PC-3 (cell line): ENCODE data around the gene DENND4C. TPM values are rescaled to one million over a fixed set of nuclear protein-coding genes. Genes with fewer than 3 reads are reported as not detected.
A peak's percentile ranks its signal among the peaks of the same experiment; 100 is the strongest.

Experiments
- ATAC-seq: fragments of 200-7000 bp; cut with Tn5 transposase; 2 replicates; pipeline ENCODE4 v1.9.1; 2020; ENCODE audit warnings: mild to moderate bottlenecking, moderate library complexity
- BruUV-seq: library from RNA; stranded (reverse); fragments of 400-500 nt; replicated peaks from 2 replicates; lab custom pipeline; 2021; lab: Mats Ljungman, UMichigan
- CTCF ChIA-PET: fragments of 300-600 bp; sonication (Branson Sonifier 250); formaldehyde crosslinking; loops from one replicate; lab custom pipeline; 2022; ENCODE audit warnings: antibody characterized with exemption; lab: Charles Lee
- POLR2A ChIA-PET: fragments of 300-600 bp; sonication (Branson Sonifier 250); formaldehyde crosslinking; loops from one replicate; lab custom pipeline; 2022; ENCODE audit warnings: antibody characterized with exemption; ENCODE audit not compliant: unreplicated experiment; lab: Charles Lee
- DNase-seq: peaks from one replicate; pipeline ENCODE4 v3.0.0-alpha.2; 2015
- H2AFZ ChIP-seq: fragments of 300-600 bp; sonication (generic); 2 replicates; pipeline ENCODE4 v1.6.0; 2016; ENCODE audit warnings: antibody characterized with exemption, low read length
- H3F3A ChIP-seq: fragments of 300-600 bp; sonication (generic); one replicate; pipeline ENCODE4 v1.6.0; 2017; ENCODE audit warnings: antibody characterized with exemption, low read length, control low read depth, mild to moderate bottlenecking; ENCODE audit not compliant: unreplicated experiment
- H3K27ac ChIP-seq: fragments of 300-600 bp; sonication (generic); 2 replicates; pipeline ENCODE4 v1.5.1; 2016; ENCODE audit warnings: mild to moderate bottlenecking, low read length
- H3K27me3 ChIP-seq: fragments of 300-600 bp; sonication (generic); 2 replicates; pipeline ENCODE4 v1.6.1; 2016; ENCODE audit warnings: low read length, mixed read lengths
- H3K36me3 ChIP-seq: fragments of 300-600 bp; sonication (generic); 2 replicates; pipeline ENCODE4 v1.6.1; 2016; ENCODE audit warnings: low read depth, mixed run types, low read length, mixed read lengths
- H3K4me1 ChIP-seq: fragments of 300-600 bp; sonication (generic); 2 replicates; pipeline ENCODE4 v1.5.1; 2016; ENCODE audit warnings: low read length; ENCODE audit not compliant: insufficient read depth
- H3K4me2 ChIP-seq: fragments of 300-600 bp; sonication (generic); 2 replicates; pipeline ENCODE4 v1.6.0; 2016; ENCODE audit warnings: low read length
- H3K4me3 ChIP-seq: fragments of 300-600 bp; sonication (generic); 2 replicates; pipeline ENCODE4 v1.5.1; 2016; ENCODE audit warnings: mild to moderate bottlenecking, low read length, mixed read lengths
- H3K79me2 ChIP-seq: fragments of 300-600 bp; sonication (generic); 2 replicates; pipeline ENCODE4 v1.6.1; 2017; ENCODE audit warnings: low read length, mixed read lengths
- H3K9ac ChIP-seq: fragments of 300-600 bp; sonication (generic); 2 replicates; pipeline ENCODE4 v1.6.0; 2016; ENCODE audit warnings: mild to moderate bottlenecking, low read length
- H3K9me2 ChIP-seq: fragments of 300-600 bp; sonication (generic); replicated peaks from 2 replicates; pipeline ENCODE4 v1.6.1; 2016; ENCODE audit warnings: mixed run types, low read length, mixed read lengths
- H3K9me3 ChIP-seq: fragments of 300-600 bp; sonication (generic); 2 replicates; pipeline ENCODE4 v1.6.1; 2016; ENCODE audit warnings: low read length, mixed read lengths
- H4K20me1 ChIP-seq: fragments of 300-600 bp; sonication (generic); 2 replicates; pipeline ENCODE4 v1.6.1; 2016; ENCODE audit warnings: low read length, mixed read lengths
- EZH2 ChIP-seq: fragments of 300-600 bp; sonication (generic); IDR thresholded peaks from one replicate; pipeline ENCODE4 v1.6.1; 2017; ENCODE audit warnings: antibody characterized with exemption, mild to moderate bottlenecking, low read length; ENCODE audit not compliant: unreplicated experiment
- EZH2phosphoT487 ChIP-seq: fragments of 300-600 bp; sonication (generic); IDR thresholded peaks from 2 replicates; pipeline ENCODE4 v1.6.1; 2018; ENCODE audit warnings: mild to moderate bottlenecking, antibody characterized with exemption, low read length, borderline replicate concordance
- intact Hi-C: fragments of 100-400 bp; cut with micrococcal nuclease; formaldehyde crosslinking; loops from 2 replicates; pipeline ENCODE4 v1.9.0; 2023
- total RNA-seq: library from RNA; depleted of rRNA; stranded (reverse); fragments of >200 nt; gene quantifications from 2 replicates; pipeline ENCODE4 v1.2.3, GENCODE V29; 2014
- TF ChIP-seq, protein P1 (sequence below): fragments of 300-600 bp; sonication (generic); conservative IDR thresholded peaks from 2 replicates; pipeline ENCODE4 v1.5.1; 2017; ENCODE audit warnings: antibody characterized with exemption, low read depth, mild to moderate bottlenecking, low read length

The DENND4C gene
- total RNA-seq, 1 experiment from 2014 or later = 20.9 TPM

DNA sequence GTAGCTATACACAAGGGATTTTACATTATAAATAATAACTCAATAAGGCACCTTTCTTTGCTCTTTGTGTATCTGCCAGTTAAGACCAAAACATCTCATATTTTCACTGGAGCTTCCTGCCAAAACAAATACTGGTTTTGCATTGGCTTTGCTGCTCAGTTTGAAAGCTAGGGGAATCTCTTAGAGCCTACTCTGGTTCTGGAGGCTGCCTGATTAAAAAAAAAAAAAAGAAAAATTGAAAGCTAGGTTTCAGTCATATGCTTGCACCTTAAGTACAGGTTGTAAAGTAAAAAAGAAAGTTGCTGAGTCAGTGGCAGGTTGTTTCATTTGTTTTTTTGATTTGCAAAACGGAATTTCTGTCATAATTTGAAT lies 2.3 kb downstream of the DENND4C start:
- H3K9ac ChIP-seq = peak overlapping the region; percentile 82; the same call in 1 of the 2 replicates
- peak overlapping the region; percentile 99 for H3K4me2 ChIP-seq
- BruUV-seq = no TSS peak
- TF ChIP-seq, protein P1, sequence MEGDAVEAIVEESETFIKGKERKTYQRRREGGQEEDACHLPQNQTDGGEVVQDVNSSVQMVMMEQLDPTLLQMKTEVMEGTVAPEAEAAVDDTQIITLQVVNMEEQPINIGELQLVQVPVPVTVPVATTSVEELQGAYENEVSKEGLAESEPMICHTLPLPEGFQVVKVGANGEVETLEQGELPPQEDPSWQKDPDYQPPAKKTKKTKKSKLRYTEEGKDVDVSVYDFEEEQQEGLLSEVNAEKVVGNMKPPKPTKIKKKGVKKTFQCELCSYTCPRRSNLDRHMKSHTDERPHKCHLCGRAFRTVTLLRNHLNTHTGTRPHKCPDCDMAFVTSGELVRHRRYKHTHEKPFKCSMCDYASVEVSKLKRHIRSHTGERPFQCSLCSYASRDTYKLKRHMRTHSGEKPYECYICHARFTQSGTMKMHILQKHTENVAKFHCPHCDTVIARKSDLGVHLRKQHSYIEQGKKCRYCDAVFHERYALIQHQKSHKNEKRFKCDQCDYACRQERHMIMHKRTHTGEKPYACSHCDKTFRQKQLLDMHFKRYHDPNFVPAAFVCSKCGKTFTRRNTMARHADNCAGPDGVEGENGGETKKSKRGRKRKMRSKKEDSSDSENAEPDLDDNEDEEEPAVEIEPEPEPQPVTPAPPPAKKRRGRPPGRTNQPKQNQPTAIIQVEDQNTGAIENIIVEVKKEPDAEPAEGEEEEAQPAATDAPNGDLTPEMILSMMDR = no peak
- no peak for TF ChIP-seq EZH2phosphoT487
- H3K9me2 ChIP-seq = no peaks in the 10 kb centered on the region
- ChIA-PET POLR2A (interaction anchor here (0.6 kb wide), 1 partner anchor 176 kb away, joined by 3 read pairs; the partner anchor contains the start of gene ACER2), CTCF (interaction anchor here (0.6 to 0.7 kb wide), 2 partner anchors 89 to 103 kb away, joined by 3 to 5 read pairs; no protein-coding TSS in a partner anchor)
- no peaks in the 10 kb centered on the region for H3K27me3 ChIP-seq
- H3K27ac ChIP-seq = peak overlapping the region; percentile 8; the same call in 1 of the 2 replicates
- intact Hi-C loops = loop anchor here (2.0 to 10.0 kb wide), 3 partner anchors 52 to 140 kb away; partner anchors contain the start of gene HAUS6
- H2AFZ ChIP-seq = no peak overlapping the region
- no peaks in the 10 kb centered on the region for H3F3A ChIP-seq
- no peaks in the 10 kb centered on the region for H3K9me3 ChIP-seq
- peak; percentile 49 for DNase-seq
- peaks cover 70% of the 10 kb centered on the region for H3K79me2 ChIP-seq
- no peaks in the 10 kb centered on the region for H3K36me3 ChIP-seq
- H4K20me1 ChIP-seq = peaks cover 14% of the 10 kb centered on the region; the same call in 1 of the 2 replicates
- peaks cover 9% of the 10 kb centered on the region for H3K4me1 ChIP-seq
- ATAC-seq = peak; percentile 12; the same call in 1 of the 2 replicates
- H3K4me3 ChIP-seq = peak overlapping the region; percentile 94

DNA sequence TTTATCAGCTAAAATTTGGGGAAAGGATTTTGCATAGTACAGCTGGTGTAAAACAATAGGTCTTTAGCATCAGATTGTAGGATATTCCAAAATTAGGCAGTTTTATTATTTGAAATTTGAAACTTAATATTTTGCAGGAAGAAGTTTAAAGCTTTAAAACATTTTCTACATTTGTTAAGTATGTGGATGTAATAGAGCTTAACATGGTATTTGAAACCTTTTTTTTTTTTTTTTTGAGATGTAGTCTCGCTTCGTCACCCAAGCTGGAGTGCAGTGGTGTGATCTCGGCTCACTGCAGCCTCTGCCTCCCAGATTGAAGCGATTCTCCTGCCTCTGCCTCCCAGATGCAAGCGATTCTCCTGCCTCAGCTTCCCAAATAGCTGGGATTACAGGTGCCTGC lies 2.9 kb downstream of the DENND4C start:
- 0 out of 2 replicates have a peak overlapping the region, but pooled peaks have one; percentile 8 for H3K27ac ChIP-seq
- no peaks in the 10 kb centered on the region for H3K9me2 ChIP-seq
- H4K20me1 ChIP-seq = peaks cover 14% of the 10 kb centered on the region; the same call in 1 of the 2 replicates
- no peaks in the 10 kb centered on the region for H3K9me3 ChIP-seq
- H3K4me1 ChIP-seq = peaks cover 9% of the 10 kb centered on the region
- CTCF ChIA-PET = interaction anchor here (0.6 kb wide), 1 partner anchor 89 kb away, joined by 5 read pairs; no protein-coding TSS in a partner anchor
- DNase-seq (no peak), ATAC-seq (no peak)
- H3K4me2 ChIP-seq = peak overlapping the region; percentile 99
- intact Hi-C loops = loop anchor here (2.0 to 10.0 kb wide), 3 partner anchors 51 to 139 kb away; partner anchors contain the start of gene HAUS6
- H3K4me3 ChIP-seq = peak overlapping the region; percentile 94
- H3F3A ChIP-seq = no peaks in the 10 kb centered on the region
- peaks cover 72% of the 10 kb centered on the region for H3K79me2 ChIP-seq
- POLR2A ChIA-PET = interaction anchor here (0.6 kb wide), 1 partner anchor 175 kb away, joined by 3 read pairs; the partner anchor contains the start of gene ACER2
- no peaks in the 10 kb centered on the region for H3K36me3 ChIP-seq
- H2AFZ ChIP-seq = no peak overlapping the region
- peak overlapping the region; percentile 82; the same call in 1 of the 2 replicates for H3K9ac ChIP-seq
- H3K27me3 ChIP-seq = no peaks in the 10 kb centered on the region
- TF ChIP-seq, protein P1 = no peak
- no TSS peak for BruUV-seq

DNA sequence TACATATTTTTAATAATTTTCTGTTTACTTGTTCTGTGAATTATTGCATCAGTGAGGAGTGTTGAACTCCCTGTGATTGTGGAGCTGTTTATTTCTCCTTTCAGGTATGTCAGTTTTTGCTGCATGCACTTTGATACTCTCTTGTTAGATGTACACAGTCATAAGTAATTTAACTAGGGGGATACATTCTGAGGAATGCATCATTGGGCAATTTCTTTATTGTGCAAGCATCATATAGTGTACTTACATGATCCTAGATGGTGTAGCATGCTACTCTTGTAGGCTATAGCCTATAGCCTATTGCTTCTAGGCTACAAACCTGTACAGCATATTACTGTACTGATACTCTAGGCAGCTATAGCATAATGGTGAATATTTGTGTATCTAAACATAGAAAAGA lies 9.5 kb downstream of the DENND4C start:
- BruUV-seq = no TSS peak
- no peak for ATAC-seq
- intact Hi-C loops = loop anchor here (10.0 kb wide), 2 partner anchors 45 to 135 kb away; partner anchors contain the start of gene HAUS6
- Histone ChIP-seq H3K4me3 (no peak overlapping the region), H3K4me1 (no peaks in the 10 kb centered on the region), H3K9me2 (no peaks in the 10 kb centered on the region), H3K9ac (no peak overlapping the region), H3K79me2 (peaks cover 84% of the 10 kb centered on the region), H3F3A (no peaks in the 10 kb centered on the region), H3K9me3 (no peaks in the 10 kb centered on the region), H3K36me3 (no peaks in the 10 kb centered on the region), H3K27me3 (no peaks in the 10 kb centered on the region), H4K20me1 (no peaks in the 10 kb centered on the region), H2AFZ (no peak overlapping the region), H3K27ac (no peak overlapping the region), H3K4me2 (no peak overlapping the region)
- TF ChIP-seq, protein P1 = no peak
- TF ChIP-seq EZH2phosphoT487 (no peak), EZH2 (no peak)
- ChIA-PET POLR2A (no interaction called here), CTCF (no interaction called here)
- peak; percentile 23 for DNase-seq
